LNCaP clone FGC (cell line): ENCODE measurements around the gene DLGAP1.

Source experiments
- DNase-seq: peaks from one replicate; pipeline ENCODE4 v3.0.0-alpha.2; 2011; ENCODE audit warnings: low read depth
- H3K4me3 ChIP-seq: 2 replicates; pipeline ENCODE4 v1.5.1; 2011; ENCODE audit warnings: mild to moderate bottlenecking, low read depth, low read length, control low read depth
- CTCF ChIP-seq: IDR thresholded peaks from 2 replicates; pipeline ENCODE4 v1.5.1; 2012; ENCODE audit warnings: mild to moderate bottlenecking; ENCODE audit not compliant: control insufficient read depth, insufficient read depth; ENCODE audit errors: extremely low read depth

The DLGAP1 gene

GRCh38 chr18:3599195-3599594, 855.9 kb downstream of the DLGAP1 start:
- no peak for TF ChIP-seq CTCF
- no peak for DNase-seq
- no peak overlapping the region for H3K4me3 ChIP-seq

- DNase-seq = no peak
- no peak overlapping the region for H3K4me3 ChIP-seq
- TF ChIP-seq CTCF = no peak
These were observed 856.5 kb downstream of the DLGAP1 start for GRCh38 chr18:3598581-3598980.

GRCh38 chr18:3597409-3598357, 857.4 kb downstream of the DLGAP1 start:
- TF ChIP-seq CTCF = no peak
- no peak for DNase-seq
- no peak overlapping the region for H3K4me3 ChIP-seq

GRCh38 chr18:3596637-3597384, 858.3 kb downstream of the DLGAP1 start:
- no peak for DNase-seq
- H3K4me3 ChIP-seq = no peak overlapping the region
- 0 out of 2 replicates have a peak, but pooled peaks have one; percentile 22 for TF ChIP-seq CTCF

GRCh38 chr18:3596324-3596636, 858.8 kb downstream of the DLGAP1 start:
- no peak for DNase-seq
- no peak overlapping the region for H3K4me3 ChIP-seq
- no peak for TF ChIP-seq CTCF

DNA sequence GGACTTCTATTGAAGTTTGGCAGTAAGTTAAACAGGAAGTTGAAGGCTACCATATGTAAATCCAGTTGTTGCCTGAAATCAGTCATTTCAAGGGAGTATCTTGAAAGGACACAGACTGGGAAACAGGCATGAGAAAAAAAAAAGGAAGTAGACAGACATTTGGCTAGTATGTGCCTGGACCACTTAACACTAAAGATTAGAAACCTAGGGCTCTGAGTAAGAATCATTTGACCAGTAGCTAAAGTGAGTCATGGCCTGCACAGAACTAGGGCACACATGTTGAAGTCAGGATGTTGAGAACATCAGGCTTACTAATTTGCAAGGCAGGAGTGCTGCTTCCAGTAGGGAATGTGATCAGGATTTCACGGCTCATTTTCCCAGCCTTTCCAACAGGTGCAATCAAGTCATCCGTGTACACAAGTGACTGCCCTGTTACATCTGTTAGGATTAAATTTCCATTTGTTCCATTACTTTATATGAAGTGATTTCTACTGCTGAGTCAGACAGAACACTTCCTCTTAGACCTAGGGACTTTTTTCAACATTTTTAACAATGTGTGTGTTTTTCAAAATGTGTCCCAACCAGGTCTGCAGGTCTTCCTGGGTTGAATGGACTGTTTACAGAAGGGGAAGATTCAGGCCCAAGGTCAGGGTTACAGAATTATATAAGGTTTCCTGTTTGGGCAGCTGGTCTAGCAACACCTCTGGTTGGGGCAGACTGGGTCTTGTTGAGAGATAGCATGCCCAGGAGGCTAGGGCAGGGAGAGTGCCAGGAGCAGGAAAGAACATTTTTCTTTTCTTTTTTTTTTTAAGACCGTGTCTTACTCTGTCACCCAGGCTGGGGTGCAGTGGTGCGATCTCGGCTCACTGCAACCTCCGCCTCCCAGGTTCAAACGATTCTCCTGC, 859.5 kb downstream of the DLGAP1 start:
- H3K4me3 ChIP-seq = peak overlapping the region; percentile 44
- TF ChIP-seq CTCF = no peak
- DNase-seq = peak; percentile 95
